ENCODE measurements around the gene TTC7B.

The TTC7B gene

GRCh38 chr14:90489916-90490719, 326.1 kb downstream of the TTC7B start:
- DNase-seq (ENCODE audit: low read depth in 2 of 2): no peak

DNA sequence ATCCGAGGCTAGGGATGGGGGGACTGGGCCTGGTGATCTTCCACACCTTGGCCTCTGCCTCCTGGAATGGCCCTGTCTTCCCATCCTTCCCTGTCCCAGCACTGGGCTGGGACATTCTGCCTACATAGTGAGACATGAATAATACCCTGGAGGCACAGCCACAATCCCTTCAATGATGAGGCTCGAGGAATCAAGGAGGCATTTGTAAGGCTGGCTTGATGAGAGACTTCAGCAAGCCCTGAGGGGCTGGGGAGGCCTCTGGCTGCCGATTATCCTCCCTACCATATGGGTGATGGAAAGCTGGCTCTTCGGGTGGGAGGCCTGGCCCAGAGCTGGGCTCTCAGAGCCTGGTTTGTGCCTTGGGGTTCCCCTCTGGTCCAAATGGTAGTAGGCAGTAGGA, 326.9 kb downstream of the TTC7B start:
- DNase-seq (ENCODE audit: low read depth in 2 of 2): no peak

DNA sequence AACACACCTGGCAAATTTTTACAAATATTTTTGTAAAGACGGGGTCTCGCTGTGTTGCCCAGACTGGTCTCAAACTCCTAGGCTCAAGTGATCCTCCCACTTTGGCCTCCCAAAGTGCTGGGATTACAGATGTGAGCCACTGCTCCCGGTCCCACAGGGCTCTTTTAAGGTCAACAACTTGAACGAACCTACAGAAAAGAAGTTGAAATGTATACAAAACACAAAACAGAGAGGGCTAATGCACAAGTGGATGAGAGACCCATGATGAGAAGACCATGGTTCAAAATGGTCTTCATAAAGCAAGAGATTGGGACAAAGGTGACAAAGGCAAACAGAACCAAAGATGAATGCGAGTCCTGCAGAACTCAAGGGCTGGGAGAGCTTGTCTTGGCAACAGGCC, 328.0 kb downstream of the TTC7B start:
- no peak for DNase-seq (ENCODE audit: low read depth in 2 of 2)

GRCh38 chr14:90487462-90487861, 328.8 kb downstream of the TTC7B start:
- no peak for DNase-seq (ENCODE audit: low read depth in 2 of 2)

DNA sequence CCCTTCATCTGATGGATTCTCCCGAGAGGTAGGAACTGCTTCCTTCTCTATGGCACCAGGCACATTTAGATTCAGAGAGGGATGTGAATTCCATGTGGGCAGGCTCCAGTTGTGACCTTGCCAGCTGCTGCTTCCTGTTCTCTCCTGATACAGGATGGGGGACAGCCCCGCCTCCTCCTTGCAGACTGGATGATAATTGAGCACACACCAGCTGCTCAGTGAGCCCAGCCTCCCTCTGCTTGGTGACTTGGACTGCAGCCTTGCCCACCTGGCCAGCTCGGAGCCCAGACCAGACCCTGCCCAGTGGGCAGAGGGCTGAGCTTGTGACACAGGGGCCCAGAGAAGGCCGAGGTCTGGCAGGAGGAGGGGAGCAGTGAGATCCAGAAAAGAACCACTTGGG, 329.2 kb downstream of the TTC7B start:
- no peak for DNase-seq (ENCODE audit: low read depth in 2 of 2)

DNA sequence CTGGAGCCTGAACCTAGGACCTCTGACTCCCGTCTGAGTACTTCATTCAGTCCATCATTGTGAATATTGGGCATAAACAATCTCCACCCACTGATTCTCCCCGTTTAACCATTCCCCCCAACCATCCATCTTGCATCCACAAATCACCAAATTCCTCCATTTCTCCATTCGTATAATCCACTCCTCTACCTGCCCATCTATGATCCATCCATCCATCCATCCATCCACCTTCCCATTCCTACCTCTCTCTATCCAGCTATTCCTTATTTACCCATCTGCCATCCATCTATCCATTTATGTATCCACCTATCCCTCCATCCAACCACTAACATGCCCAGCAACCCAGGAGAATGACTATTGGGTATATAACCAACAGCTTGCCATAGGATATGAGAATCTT, 331.9 kb downstream of the TTC7B start:
- no peak for DNase-seq (ENCODE audit: low read depth in 2 of 2)

DNA sequence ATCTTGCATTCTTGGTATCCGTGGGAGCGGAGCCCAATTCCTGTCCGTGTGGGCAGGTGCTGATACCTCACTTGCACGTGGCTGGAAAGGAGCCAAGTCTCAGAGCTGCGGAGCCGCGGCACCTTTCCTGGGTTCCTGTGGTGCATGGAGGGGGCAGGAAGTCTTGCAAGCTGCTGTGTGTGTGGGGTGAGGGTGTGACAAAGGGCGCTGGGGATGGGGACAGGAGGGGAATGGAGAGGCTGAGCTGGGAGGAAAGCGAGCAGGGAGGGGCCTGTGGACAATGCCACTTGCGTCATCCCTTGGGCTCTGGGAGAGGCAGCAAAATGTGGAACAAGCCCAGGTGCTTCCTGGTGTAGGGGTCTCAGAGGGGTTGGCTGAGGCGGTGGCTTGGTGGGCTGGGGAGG, 332.7 kb downstream of the TTC7B start:
- peak in 1 of 2 donors; percentile 18 for DNase-seq (ENCODE audit: low read depth in 2 of 2)

DNA sequence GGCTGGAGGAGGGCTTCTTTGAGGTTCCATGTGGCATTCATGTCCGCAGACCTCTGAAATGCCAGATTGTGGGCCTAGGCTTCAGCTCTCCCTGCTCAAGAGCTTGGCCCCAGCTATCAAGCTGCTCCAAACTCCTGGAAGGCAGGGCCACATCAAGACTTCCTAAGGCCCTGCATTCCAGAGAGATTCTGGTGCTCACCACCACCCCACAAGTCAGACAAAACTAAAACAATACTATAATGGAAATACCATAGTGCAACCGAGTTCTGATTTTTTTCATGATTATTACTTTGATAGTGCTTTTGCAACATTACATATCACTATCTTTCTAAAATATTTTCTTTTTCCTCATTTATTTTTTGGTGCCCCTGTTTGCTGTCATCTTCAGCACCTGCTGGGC, 333.1 kb downstream of the TTC7B start:
- no peak for DNase-seq (ENCODE audit: low read depth in 2 of 2)

DNA sequence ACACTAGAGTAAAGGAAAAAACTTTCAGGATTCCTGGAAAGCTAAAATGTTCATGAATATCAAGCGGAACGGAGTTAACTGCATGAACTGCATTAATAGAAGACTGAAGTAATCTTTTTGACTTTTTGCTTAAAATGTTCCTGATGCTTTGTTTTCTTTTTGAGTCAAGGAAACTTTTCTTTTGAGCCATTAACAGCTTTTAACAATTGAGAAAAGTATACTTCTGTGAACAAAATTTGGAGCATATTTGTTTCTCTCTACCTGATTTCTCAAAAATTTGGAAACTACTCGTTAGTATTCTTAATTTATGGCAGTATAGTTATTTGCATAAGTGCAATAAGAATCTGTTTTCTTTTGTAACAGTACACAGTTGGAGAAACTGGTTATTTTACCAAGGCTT, 340.9 kb downstream of the TTC7B start:
- DNase-seq (ENCODE audit: low read depth in 2 of 2): no peak

All from stimulated activated CD4-positive, alpha-beta T cell treated with anti-CD3 and anti-CD28 coated beads, Interleukin-4, amount 100 ng/mL, for 48 hours (primary cell).